ENCODE results near the gene PHKA2.

Gene PHKA2

DNA sequence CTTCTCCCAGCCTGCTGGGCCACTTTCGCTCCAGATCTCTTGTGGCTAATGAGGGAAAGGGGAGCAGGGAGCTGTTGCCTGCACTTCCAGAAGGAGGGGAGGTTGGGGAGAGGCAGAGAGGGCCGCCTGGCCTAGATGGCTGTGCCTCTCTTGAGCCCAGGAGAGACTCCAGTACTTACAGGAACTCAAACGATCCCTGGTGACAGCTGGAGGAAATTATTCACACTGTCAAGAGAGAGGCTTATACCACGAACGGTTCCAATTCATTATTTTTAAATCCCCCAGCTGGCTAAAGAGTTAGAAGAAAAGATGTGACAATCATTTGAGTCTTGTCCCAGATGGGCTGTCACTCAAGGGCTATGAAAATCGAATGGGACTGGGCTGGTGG lies 96.1 kb downstream of the PHKA2 start:
- no peak for DNase-seq

DNA sequence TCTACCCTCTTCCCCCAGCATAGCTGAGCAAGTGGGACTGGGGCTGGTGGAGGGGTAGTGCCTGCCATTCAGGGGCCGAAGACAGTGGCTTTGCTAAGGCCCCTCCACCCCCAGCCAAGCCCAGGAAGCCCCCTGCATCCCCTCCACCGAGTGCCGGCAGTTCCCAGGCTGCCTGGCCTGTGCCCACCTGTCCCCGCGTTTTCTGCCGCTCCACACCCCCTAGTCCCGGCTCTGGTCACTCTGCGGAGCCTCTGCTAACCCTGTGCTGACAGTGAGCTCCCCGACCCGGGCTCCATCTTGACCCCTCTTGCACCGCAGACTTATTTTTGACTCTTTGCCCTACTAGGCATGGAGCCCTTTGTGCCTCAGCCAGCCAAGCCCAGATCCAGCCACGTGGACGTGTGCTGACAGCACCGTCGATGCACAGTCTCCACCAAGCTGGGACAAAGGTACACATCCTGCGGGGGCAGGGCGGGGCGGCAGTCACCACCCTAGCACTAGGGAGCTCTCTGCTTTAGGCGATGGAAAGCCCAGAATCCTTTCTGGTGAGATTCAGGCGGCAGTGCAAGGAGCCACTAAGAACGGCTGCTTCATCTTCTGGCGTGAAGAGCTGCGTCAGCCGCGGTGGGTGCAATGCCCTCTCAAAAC lies 96.6 kb downstream of the PHKA2 start:
- DNase-seq, result no peak

DNA sequence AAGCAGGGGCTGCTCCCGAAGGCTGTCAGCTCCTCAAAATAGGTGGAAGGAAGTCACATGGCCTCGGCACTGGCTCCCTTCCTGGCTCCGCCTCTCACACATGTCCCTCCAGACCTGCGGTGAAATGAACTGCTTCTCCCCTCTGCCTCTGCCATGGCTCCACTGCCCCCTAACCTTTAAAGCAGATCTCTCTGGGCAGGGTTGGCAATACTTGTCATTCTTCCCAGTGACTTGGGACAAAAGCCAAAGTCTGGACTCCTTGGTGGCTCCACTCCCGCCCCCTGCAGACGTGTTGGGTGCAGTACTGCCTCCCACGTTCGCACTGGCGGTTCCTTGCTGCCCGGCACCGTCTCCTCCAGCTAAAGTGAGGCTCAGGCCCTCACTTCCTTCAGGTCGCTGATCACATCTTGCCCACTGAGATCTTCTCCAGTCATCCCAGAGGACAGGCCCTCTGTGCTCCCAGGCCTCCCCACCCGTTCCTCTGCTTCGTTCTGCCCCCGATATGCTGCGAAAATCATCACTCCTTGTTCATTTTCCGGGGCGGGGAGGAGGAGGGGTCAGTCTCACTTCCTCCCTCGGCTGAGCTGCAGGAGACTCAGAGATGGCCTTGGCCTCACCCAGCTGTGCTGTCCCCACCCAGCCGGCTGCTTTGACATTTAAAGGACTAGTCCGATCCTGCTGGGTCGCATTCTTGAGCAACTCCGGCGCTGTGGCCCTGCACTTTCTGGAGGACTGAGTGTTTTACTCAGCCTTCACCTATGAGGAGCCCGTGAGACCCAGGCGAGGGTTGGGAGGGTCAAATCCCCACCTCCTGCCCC lies 97.4 kb downstream of the PHKA2 start:
- no peak for DNase-seq

DNA sequence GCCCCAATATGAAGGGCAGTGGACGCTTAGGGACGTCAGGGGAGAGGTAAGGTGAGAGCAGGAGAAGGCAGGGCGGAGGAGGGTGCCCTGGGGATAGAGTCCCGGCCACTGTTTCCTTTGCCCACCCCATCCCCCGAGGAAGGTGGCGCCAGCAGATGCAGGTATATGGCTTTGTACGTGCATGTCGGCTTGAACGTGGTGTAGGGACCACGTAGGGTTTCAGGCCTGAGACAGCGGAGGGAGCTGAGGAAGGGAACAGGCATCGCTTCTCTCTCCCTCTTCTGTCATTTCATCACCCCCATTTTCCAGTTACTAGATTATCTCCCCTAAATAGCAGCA lies 97.9 kb downstream of the PHKA2 start:
- no peak for DNase-seq

DNA sequence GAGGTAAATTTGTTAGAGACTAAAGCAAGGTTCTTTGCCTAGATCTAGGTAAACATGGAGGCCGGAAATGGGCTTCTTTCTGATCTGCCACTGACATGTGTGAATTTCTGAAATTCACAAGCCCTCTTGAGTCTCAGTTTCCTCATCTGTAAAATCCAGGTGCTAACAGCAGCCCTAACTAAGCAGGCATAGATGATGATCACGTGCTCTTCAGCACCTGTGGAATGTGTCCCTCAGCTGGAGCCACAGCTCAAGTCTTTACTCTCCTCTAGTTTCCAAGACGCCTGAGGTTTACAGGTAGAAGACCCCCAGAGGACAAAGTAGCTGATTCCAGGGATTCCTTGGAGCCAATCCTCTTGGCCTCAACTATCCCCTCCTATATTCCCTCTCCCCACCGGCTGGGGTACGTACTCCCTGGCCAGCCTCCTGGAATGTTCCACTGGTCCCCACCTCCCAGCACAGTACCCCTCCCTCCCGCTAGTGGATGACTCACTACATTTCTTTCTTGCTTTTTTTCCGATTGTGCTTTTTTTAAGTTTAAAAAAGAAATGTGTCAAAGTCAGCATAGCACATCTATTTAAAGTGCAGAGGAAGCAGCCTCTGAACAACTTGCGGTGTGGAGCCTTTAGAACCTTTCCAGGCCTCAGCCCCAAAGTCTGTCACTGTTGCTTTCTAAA lies 98.4 kb downstream of the PHKA2 start:
- DNase-seq, result no peak

DNA sequence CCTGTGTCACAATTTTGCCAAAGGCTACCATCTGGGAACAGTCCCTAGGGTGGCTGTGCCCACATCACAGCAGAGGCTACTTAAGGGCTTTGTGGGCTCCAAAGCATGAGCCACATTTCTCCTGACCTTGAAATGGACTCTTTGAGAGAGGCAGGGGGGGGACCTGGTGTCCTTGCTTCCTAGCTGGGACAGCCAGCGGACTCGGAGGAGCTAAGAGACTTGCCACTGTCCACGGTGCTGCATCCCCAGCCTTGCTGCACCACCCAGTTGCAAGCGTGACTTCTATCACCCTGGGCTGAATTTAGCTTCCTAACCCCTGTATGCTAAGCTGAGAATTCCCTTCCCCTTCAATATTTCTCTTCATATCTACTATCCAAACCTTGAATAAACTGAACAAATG lies 99.0 kb downstream of the PHKA2 start:
- no peak for DNase-seq

DNA sequence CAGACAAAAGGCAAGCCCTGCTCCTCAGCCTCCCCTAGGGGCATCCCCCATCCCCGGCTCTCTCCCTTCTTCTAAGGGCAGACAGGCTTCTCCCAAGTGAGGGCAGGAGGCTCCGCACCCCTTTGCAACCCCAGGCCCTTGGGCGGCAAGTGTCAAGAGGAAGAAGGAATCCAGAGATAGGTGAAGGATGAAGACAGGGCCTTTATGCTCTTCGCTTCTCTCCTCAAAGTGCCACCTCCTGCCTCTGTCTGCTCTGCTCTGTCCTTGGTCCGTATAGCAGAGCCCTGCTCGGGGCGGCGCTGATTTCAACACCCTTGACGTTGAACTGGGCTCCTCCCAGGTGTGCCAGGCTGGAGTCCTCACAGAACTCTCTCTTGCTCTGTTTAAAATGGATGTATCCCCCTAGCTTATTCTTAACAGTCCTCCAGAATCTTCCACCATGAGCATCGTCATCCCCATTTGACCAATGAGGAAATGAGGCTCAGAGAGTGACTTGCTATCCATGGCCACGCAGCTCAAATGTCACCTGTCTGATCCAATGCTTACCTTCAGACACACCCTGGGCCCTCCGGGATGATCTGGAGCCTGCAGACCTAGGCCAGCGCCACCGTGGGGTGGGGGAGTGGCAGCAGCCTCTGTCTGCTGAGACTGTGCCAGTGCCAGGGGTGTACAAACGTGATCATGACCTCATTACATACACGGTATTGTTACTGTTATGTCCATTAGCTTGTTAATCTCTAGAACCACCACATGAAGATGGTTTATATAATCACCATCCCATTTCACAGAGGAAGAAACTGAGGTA lies 99.8 kb downstream of the PHKA2 start:
- DNase-seq, result no peak

DNA sequence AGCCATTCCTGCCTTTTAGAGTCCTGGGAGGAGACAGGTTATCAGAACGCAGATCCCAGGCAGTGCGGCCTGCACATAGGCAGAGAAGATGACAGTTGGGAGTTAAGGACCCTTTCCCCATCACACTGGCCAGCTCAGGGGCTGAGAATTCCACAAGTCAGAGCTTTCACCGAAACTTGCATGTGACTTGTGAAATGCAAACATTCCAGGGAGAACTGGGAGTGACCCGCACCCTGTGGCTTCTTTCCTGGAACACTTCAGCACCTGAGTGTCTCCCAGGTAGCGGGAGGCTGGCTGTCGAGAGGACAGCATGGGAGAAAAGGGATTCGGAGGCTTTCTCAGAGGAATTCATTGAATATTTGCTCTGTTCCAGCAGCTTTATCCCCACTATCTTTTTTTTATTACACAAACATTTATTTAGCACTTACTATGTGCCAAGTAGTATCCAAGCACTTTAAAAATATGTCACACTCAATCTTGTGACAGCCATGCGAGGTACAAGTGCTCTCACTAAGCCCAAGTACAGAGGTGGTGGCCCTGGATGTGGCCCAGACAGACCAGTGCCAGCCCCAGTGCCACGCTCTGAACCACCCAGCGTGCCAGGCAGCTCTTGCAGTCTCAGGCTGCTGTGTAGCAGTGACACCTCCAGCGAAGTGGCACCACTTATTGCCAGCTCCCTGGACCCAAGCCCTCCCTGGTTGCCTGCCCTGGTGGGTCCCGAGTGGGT lies 100.5 kb downstream of the PHKA2 start:
- no peak for DNase-seq

DNA sequence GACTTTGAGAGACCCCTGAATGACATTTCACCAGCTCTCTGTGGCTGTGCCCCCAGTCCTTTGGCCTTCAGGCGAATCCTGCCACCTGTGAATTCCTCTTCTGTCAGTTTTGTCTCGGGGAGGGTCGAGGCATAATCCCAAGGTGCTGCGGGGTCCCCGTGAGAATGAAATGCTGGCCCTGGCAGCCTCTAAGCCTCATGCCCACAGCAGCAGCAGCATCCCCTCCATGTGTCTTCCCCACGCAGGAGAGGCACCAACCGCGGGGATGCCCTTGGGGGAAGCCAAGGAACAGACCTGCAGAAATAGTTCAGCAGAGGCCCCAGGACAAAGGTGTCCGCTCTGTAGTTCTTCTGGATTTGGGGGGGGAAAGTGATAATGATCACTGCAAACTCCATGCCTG lies 104.8 kb downstream of the PHKA2 start:
- DNase-seq, result no peak

DNA sequence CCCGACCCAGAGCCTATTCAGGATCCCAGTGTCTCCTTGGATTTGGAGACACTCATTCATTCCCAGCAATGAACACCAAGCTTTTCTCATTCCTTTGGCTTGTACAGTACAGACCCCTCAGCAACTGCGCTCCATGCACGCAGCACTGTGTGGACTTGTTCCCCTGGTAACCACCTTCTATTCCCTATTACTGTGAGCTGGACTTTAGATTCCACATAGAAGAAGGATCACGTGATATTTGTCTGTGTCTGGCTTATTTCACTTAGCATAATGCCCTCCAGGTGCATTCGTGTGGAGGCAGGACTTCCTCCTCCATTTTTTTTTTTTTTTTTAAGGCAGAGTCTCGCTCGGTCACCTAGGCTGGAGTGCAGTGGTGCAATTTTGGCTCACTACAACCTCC lies 106.4 kb downstream of the PHKA2 start:
- no peak for DNase-seq

DNA sequence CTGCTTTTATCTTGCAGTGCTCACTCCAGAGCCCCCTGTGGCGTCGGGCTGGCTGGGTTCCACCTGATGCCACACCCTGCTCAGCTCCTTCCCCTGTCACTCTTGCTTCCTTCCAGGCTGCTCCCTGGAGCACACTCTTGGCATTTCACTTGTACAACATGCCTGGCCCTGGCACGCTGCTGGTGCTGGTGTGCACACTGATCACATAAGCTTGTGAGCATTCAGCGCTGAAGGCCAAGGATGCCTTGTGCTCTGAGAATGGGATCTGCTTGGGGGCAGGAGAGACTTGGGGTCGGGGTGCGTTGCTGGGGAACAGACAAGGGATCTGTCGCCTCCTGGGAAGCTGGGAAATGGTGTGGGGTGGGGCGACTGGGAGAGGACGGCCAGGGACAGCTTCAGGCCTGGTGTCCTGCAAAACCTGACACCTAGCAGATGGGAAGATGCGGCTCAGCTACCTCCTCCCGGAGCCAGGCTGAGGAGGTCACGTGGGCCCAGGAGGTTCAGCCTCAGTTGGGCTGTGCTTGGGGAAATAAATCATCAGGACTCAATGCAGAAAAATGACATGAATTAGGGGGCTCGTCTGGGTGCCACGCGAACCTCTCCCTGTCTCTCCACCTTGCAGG lies 108.5 kb downstream of the PHKA2 start:
- no peak for DNase-seq

DNA sequence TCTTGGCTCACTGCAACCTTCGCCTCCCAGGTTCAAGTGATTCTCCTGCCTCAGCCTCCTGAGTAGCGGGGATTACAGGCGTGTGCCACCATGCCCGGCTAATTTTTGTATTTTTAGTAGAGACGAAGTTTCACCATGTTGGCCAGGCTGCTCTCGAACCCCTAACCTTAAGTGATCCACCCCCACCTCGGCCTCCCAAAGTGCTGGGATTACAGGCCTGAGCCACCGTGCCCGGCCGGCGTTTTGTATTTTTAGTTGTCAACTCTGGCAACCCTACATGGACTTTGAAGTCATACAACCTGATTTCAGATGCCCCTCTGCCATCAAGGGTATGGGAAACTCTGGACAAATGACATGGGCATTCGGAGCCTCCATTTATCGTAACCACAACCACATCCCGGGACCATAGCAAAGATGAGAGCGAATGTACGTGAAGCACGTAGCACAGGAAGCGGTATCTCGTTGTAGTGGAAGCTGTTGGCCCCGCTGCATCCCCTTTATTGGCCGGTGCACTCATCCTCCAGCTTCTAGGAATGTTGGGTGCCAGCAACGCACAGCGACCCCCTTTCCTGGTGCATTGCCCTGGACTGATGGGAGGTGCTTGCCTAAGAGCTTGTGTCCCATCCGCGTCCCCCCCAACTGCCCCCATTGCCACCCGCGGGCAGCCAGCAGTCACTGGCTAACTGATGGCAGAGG lies 109.2 kb downstream of the PHKA2 start:
- no peak for DNase-seq

DNA sequence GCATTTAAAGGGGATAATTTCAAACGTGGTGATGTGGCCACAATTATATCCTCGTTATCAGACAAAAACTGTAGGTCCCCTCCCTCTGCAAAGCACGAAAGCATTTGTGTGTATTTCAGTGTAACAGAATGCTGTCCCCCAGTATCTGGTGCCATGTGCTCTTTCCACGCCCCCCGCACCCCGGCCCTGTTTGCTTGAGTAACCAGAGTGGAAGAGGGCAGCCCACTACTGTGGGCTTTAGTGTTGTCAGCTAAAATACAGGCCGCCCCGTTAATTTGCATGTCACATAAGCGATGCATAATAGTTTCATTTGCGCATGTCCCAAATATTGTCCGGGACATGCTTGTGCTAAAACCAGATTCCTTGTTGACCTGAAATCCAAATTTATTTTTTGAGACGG lies 110.1 kb downstream of the PHKA2 start:
- no peak for DNase-seq

DNA sequence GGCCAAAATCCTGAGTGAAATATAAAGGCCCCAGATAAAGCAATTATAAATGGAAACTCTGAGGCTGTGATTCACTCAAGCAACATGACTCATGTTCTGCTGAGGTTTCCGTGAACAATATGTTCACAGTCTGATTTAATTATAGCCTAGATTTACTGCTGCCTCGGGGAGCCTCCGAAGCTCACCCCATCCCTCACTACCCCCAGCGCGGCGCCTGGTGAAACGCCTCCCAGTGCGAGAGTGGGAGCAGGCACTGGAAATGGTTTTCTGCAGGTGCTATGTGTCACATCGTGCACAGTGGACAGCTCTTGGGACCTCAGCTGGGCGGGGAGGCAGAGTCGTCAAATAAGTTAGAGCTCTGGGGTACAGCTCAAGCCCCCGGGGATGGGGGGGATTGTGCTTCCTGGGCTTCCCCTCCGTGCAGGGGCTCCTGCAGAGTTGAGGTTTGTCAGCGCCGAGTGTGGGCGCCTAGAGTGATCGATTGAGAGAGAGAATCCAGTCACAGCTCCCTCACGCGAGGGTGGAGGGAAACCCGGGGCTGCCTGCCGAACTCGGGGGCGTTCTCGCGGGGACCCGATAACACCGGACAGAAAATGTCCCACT lies 110.6 kb downstream of the PHKA2 start:
- no peak for DNase-seq

DNA sequence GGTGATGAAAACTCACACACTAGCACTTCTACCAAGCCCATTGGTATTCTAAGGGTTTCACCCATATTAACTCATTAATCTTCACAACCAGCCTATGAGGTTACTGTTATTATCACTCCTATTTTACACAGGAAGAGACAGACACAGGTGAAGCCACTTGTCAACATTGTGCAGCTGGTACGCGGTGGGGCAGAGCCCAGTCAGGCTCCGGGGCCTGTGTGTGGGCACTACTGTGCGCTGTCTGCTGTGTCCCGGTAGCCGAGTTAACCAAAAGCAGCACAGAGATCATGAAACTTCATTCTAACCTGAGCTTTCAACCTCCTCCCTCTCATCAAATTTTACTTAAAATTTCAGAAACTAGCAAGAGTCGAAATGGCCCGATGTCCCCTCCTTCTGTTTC lies 111.3 kb downstream of the PHKA2 start:
- DNase-seq, result no peak

DNA sequence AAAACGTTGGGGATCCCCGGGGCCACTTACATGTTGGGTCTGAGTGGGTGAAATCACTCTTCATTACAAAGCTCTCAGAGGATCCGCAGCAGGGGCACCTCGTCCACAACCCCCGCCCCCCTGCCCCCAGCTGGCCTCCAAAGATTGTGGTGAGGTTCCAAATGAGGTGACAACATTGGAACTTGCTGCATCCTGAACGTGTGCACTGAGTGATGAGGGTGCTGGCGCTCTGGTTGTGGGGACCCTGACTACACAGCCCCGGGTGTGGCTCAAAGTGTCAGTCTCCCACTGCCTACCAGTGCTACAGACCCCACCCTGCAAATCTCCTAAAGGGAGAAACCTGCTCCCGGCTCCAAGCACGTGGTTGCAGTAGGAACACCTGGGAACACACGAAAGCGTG lies 111.9 kb downstream of the PHKA2 start:
- no peak for DNase-seq

DNA sequence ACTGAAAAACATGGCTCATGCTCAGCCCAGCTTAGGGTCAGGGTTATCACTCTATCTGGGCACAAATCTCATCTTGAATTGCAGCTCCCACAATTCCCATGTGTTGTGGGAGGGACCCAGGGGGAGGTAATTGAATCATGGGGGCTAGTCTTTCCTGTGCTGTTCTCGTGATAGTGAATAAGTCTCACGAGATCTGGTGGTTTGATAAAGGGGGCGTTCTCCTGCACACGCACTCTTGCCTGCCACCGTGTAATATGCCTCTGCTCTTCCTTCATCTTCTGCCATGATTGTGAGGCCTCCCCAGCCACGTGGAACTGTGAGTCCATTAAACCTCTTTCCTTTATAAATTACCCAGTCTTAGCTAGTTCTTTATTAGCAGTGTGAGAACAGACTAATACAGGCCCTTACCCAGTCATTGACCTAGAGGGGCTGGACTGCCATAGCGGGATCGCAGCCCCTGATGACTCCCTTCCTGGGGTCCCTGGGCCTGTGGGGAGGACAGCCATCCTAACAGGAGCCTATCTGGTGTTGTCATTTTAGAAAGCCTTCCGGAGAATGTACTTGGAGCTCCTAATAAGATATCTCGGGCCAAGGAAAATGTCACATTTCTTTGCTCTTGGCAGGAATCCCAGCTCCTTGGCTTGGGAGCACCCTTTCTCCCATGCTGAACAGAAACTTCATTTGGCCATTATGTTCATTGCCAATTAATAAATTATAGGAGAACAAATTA lies 112.6 kb downstream of the PHKA2 start:
- DNase-seq, result no peak

DNA sequence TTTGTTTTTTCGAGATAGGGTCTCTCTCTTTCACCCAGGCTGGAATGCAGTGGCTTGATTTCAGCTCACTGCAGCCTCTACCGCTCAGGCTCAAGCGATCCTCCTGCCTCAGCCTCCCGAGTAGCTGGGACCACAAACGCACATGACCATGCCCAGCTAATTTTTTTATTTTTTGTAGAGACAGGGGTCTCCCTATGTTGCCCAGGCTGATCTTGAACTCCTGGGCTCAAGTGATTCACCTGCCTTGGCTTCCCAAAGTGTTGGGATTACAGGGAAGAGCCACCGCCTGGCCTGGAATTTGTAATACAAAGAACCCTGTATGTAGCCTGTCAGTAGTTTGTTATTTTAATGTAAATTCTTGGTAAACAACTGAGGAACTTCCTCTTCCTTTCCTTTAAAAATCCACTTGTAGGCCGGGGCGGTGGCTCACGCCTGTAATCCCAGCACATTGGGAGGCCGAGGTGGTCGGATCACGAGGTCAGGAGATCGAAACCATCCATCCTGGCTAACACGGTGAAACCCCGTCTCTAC lies 119.5 kb downstream of the PHKA2 start:
- DNase-seq, result no peak

DNA sequence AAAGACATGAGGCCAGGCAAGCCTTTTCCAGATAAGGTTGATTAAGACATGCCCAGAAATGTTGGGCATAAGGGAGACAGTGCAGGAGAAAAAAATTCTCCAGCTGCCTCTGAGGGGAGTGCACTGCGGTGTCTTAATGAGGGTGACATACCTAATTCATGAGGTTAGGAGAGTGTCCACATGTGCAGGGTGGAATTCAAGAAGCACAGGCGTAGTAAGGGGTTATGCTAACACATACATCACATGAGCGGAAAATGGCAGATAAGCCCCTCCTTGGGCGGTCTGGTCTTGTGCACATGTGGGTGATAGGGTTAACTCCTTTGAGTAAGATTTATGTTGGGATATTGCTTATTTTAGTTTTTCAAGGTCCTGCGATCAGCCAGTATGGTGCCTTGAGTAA lies 122.4 kb downstream of the PHKA2 start:
- no peak for DNase-seq

DNA sequence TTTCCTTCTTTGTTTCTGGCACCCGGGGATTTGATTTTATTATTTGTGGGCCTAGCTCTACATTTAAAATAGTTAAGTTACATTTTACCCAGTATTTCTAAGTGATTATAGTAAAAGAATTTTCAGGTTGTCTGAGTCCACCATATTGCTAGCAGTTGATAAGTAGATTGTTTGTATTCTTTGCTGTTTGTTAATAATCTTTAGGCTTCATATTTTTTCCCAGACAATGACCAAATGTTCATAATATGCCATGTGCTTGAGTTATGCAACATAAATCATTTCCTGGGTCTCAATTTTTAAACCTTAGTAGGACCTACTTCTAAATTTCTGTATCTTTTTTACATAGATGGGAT lies 127.3 kb downstream of the PHKA2 start:
- no peak for DNase-seq

All from amniotic stem cell (primary cell).